HG03457 (cell line): ENCODE measurements around the gene SYNJ1.
"Not testable (repeated sequence)": the region's sequence is repeated elsewhere in the genome, so short reads cannot be mapped to it uniquely, and the experiment has no call there.

Experiments used
- ATAC-seq: cut with Tn5 transposase; IDR thresholded peaks from one replicate; pipeline ENCODE4 v1.9.1; 2021; ENCODE audit warnings: moderate number of reproducible peaks; ENCODE audit not compliant: unreplicated experiment

SYNJ1 gene

GRCh38 chr21:32626621-32627196 lies 101.1 kb downstream of the SYNJ1 start:
- ATAC-seq, result no peak

DNA sequence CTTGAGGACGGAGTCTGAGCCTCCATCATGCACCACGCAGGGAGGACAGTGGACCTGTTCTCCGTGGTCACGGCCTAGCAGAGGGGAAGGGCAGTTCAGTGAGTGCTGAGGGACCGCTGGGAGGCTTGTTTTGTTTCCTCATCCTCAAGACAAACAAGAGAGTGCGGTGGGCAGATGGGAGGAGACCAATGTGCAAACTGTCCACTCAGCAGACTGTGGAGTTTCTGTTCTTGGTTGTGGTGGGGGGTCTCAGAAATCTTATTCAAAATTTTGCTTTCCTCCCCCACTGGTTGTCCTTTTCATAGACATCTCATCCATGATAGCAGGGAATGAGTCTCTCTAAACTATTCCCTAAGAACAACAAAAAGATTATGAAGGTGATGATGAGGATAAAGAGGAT lies 109.6 kb downstream of the SYNJ1 start:
- not testable (repeated sequence) for ATAC-seq

DNA sequence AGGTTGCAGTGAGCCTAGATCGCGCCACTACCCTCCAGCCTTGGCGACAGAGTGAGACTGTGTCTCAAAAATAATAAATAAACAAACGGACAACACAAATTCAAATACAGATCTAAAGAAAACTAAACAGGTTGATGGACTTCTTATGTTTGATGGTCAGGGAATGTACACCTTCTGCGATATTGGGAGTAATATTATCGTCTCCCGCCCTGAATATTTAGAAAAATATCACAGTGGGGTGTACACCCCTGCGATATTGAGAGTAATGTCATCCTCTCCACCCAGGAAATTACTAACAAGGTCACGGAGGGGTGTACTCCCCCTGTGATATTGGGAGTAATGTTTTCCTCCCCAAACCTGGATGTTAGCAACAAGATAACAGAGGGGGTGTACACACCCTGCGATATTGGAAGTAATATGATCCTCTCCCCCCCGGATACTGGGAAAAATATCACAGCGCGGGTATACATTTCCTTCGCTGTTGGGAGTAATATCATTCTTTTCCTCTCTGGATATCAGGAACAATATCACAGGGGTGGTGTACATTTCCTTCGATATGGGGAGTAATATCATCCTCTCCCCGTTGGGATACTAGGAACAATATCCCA lies 114.3 kb downstream of the SYNJ1 start:
- ATAC-seq, result no peak

GRCh38 chr21:32612999-32613337 lies 114.8 kb downstream of the SYNJ1 start:
- ATAC-seq, result peak; percentile 4

DNA sequence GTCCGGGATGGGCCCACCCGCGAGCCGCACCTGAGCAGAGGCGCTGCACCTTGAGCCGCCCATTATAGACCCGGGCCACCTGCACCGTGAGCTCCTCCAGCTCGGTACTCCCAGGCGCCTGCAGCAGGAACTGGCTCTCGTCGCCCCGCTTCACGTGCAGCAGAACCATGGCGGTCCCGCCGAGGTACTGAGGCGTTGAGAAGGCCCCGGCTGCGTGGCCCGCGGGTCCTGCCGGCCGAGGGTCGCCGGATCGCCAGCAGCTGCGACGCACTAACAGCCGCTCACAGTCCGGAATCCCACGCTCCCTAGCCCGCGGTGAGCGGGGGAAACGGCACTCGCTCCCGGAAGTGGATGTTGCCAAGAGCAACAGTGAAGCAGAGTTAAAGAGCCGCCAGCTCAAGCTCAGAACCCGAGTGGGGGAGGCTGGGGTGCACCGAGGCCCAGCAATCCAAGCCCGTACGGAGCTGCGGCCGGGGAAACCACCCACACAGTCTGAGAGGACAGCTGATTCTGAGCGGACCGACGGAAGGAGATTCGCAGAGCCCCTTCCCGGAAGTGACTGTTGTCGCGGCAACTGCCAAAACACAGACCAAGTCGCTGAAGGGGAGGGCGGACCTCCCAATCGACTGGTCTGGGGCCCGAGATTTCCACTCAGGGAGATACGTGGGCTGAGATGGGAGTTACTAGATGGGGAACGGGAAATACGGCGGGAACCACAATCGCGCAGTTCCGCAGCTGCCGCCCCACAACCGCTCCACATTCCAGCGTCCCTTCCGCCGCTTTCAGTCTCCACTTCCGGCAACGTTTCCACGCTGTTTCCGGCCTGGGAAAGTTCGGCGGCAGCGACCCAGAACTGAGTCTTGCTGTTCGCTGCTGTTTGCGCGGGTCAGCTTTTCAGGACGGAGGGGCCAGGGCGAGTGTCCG lies 115.5 kb downstream of the SYNJ1 start, which contains the start of gene CFAP298:
Gene CFAP298, minus strand, starts transcription at position 303 of the 924 bp plus-strand sequence. Its CDS starts 134 bp downstream, at position 169.
- ATAC-seq, result peak; percentile 96

- no peak for ATAC-seq
These were observed 116.3 kb downstream of the SYNJ1 start for GRCh38 chr21:32611471-32611997.

GRCh38 chr21:32610940-32611339 lies 116.9 kb downstream of the SYNJ1 start:
- not testable (repeated sequence) for ATAC-seq

- ATAC-seq, result no peak
These were observed 119.0 kb downstream of the SYNJ1 start for GRCh38 chr21:32608851-32609250.

DNA sequence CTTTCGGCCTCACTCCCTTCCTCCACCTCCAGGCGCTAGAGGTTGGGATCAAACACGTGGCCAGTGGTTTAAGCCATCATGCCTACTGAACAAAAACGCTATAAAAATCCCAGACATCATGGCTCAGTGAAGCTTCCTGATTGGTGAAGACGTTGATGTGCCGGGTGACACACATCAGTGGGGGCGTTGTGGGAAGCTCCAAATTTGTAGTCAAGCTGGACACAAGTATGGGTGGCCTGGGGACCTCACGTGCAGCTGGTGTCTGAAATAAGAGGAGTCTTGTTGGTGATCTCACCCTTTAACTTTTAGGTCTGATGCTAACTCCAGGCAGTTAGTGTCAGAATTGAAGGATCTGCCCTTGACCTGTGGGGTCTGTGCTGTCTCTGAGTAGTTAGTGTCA lies 122.3 kb downstream of the SYNJ1 start:
- ATAC-seq, result no peak

GRCh38 chr21:32604464-32604863 lies 123.3 kb downstream of the SYNJ1 start:
- no peak for ATAC-seq

- no peak for ATAC-seq
These were observed 124.7 kb downstream of the SYNJ1 start for GRCh38 chr21:32603131-32603530.

- ATAC-seq, result no peak
These were observed 125.7 kb downstream of the SYNJ1 start for GRCh38 chr21:32602099-32602498.

DNA sequence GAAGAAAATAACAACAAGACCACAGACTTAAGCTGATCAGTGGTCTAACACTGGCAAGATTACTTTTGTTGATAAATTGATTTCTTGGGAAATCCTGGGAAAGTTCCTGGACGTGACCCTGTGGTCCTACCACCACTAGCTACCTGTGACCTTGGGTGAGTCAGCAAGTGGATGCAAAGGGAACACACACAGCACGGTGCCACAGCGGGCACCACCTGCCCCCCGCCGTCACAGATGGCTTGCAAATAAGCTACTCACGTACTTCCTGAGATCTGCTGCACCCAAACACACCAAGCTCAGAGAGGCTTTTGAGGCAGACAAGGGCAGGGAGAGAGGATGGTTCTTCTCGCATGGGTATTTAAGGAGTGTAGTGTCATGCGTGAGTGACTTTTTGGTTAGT lies 128.3 kb downstream of the SYNJ1 start:
- ATAC-seq, result no peak

DNA sequence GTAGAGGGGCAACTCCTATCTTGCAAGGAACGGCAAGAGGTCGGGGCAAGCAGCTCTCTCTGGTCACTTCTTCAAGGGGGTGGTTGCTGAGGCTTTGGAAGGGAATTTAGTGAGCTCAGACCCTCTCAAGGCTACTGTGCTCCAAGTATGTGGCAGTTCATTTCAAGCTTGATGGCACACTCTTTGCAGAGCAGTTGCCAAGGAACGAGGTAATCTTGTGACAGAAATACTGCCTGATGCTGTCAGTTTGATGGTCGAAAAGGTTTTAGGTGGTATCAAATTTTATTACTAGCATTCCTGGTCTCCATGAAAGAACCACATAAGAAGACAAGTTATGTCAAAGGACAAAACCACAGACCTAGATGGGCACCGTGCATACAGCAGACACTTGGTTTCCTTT lies 128.7 kb downstream of the SYNJ1 start:
- no peak for ATAC-seq

- no peak for ATAC-seq
These were observed 130.6 kb downstream of the SYNJ1 start for GRCh38 chr21:32597205-32597604.

- ATAC-seq, result no peak
These were observed 132.4 kb downstream of the SYNJ1 start for GRCh38 chr21:32595431-32595830.

DNA sequence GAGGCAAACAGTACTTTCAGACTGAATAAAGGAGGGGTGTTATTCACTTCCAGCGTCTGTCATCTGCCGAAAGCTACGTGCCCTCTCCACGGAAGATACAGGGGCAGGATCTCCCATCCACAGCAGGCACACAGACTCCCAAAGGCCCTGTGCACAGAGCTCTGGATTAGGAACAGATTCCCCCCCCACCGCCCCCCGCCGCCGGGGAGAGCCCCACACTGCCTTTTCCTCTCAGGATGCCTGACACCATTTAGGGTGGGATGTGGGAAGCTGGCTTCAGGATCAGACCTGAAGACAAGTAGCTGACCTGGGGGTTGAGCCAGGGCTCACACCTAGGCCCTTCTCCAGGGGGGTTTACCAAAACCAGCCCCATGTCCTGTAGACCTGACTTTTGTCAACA lies 134.1 kb downstream of the SYNJ1 start:
- ATAC-seq, result no peak

GRCh38 chr21:32592929-32593502 lies 134.8 kb downstream of the SYNJ1 start:
- ATAC-seq, result no peak

DNA sequence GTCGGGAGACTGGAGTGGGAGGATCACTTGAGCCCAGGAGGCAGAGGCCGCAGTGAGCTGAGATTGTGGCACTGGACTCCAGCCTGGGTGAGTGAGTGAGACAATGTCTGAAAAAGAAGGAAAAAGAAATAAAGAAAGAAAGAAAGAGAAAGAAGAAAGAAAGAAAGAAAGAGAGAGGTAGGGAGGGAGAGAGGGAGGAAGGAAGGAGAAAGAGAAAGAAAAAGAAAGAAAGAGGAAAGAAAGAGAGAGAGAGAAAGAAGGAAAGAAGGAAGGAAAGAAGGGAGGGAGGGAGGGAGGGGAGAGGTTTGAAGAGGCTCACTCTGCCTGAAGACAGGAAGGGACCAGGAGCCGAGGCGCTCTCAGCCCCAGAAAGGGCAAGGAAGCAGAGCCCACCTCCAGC lies 137.7 kb downstream of the SYNJ1 start:
- ATAC-seq, result no peak

- ATAC-seq, result no peak
These were observed 140.2 kb downstream of the SYNJ1 start for GRCh38 chr21:32587651-32588050.

GRCh38 chr21:32587120-32587519 lies 140.7 kb downstream of the SYNJ1 start:
- no peak for ATAC-seq
